Omental fat pad (tissue), 4 donors: Measurements from ENCODE around the gene TRMO. TPM values are rescaled to one million over a fixed set of nuclear protein-coding genes. Genes with fewer than 3 reads are reported as not detected.

Experiments used
- ATAC-seq: fragments of 150-250 bp; one replicate; pipeline ENCODE4 v1.9.1; 2016; ENCODE audit warnings: mild to moderate bottlenecking, moderate library complexity; ENCODE audit not compliant: low FRiP score
- DNase-seq: peaks from one replicate; pipeline ENCODE4 v3.0.0-alpha.2; 2019; ENCODE audit warnings: low spot score
- CTCF ChIP-seq, 3 donors: fragments of 450-650 bp; IDR thresholded peaks; one replicate each; pipeline ENCODE4 v1.5.1; 2016 to 2017; ENCODE audit warnings: antibody characterized with exemption in 3 of 3, mild to moderate bottlenecking in 3 of 3, moderate library complexity in 2 of 3
- small RNA-seq: library from RNA; depleted of rRNA; stranded (forward); fragments of <200 nt; gene quantifications from one replicate; pipeline ENCODE3, GENCODE V24; 2016
- total RNA-seq, 4 donors: library from RNA; depleted of rRNA; stranded (reverse); fragments of >200 nt; gene quantifications; one replicate each; pipeline ENCODE4 v1.1.0, GENCODE V29; 2016

TRMO gene
- total RNA-seq, 4 donors from 2014 or later, result 22.3 to 31.2 (median 24.3) TPM

- DNase-seq (no peak), ATAC-seq (no peak)
- TF ChIP-seq CTCF (IDR thresholded peaks at IDR 0.05), result no peak
These were observed 65.3 kb downstream of the TRMO start for GRCh38 chr9:97856857-97857605.

GRCh38 chr9:97855899-97856298 lies 66.4 kb downstream of the TRMO start:
- DNase-seq (no peak), ATAC-seq (no peak)
- TF ChIP-seq CTCF (IDR thresholded peaks at IDR 0.05), result no peak

GRCh38 chr9:97855486-97855875 lies 66.8 kb downstream of the TRMO start:
- no peak for DNase-seq
- no peak for TF ChIP-seq CTCF (IDR thresholded peaks at IDR 0.05)
- no peak for ATAC-seq

GRCh38 chr9:97854696-97855485 lies 67.4 kb downstream of the TRMO start:
- DNase-seq (no peak), ATAC-seq (no peak)
- no peak for TF ChIP-seq CTCF (IDR thresholded peaks at IDR 0.05)

Small RNA genes within 50 kb of the gene (small RNA-seq; reads per million reads assigned to genes)
- not detected for gene RF00019

Other genes with a start within 250 kb of the TRMO start
- 10 to 100 TPM in 3 of 4 donors, 1 to 10 TPM in 1; 8.3 to 15.1 (median 12.9) TPM for gene XPA, start 225.2 kb downstream of the TRMO start, total RNA-seq
- not detected for gene FOXE1, start 69.3 kb downstream of the TRMO start, total RNA-seq
- gene HEMGN, start 15.7 kb upstream of the TRMO start, total RNA-seq, result 1 to 10 TPM in 1 of 4 donors, under 1 TPM in 2, not detected in 1; 0.19 to 1.1 (median 0.44) TPM
- gene ANP32B, start 60.8 kb upstream of the TRMO start, total RNA-seq, result 10 to 100 TPM; 28.5 to 49.0 (median 48.5) TPM
- gene NANS, start 134.2 kb upstream of the TRMO start, total RNA-seq, result 100 to 1,000 TPM in 1 of 4 donors, 10 to 100 TPM in 3; 57.1 to 104 (median 60.4) TPM
- 10 to 100 TPM; 11.7 to 25.4 (median 17.0) TPM for gene TRIM14, start 196.7 kb upstream of the TRMO start, total RNA-seq